Common myeloid progenitor, CD34-positive (primary cell): ENCODE data around the gene SMC5.

Source experiments
- CTCF ChIA-PET: fragments of 350-600 bp; sonication (Branson Sonifier 250); formaldehyde crosslinking; loops from one replicate; lab custom pipeline; 2021; ENCODE audit warnings: antibody characterized with exemption; lab: Charles Lee
- POLR2A ChIA-PET: fragments of 350-600 bp; sonication (Branson Sonifier 250); formaldehyde crosslinking; loops from one replicate; lab custom pipeline; 2021; ENCODE audit warnings: antibody characterized with exemption; lab: Charles Lee
- DNase-seq, 3 donors: peaks; one replicate each; pipeline versions ENCODE4 v3.0.0 to v3.0.0-alpha.2; 2013
- H3K27ac ChIP-seq, 2 experiments: 1 replicate in 1 of 2; 2 replicates in 1 of 2; pipeline ENCODE4 v1.7.0; 2013; ENCODE audit warnings: inconsistent platforms in 2 of 2, low read length in 2 of 2, mild to moderate bottlenecking in 2 of 2, low read depth in 1 of 2, moderate library complexity in 1 of 2; ENCODE audit not compliant: severe bottlenecking in 2 of 2, insufficient read depth in 1 of 2, poor library complexity in 1 of 2
- H3K27me3 ChIP-seq, 5 experiments: replicated peaks in 2 of 5; 1 replicate in 3 of 5; 2 replicates in 2 of 5; pipeline versions ENCODE4 v1.6.1 to v1.7.0; 2013; ENCODE audit warnings: low read length in 4 of 5, mild to moderate bottlenecking in 2 of 5, moderate library complexity in 2 of 5, inconsistent platforms in 1 of 5; ENCODE audit not compliant: insufficient read depth in 5 of 5, control insufficient read depth in 4 of 5
- H3K36me3 ChIP-seq, 4 experiments: 1 replicate in 2 of 4; 2 replicates in 2 of 4; pipeline versions ENCODE4 v1.6.1 to v1.7.0; 2013; ENCODE audit warnings: low read length in 3 of 4, control low read depth in 1 of 4, mild to moderate bottlenecking in 1 of 4; ENCODE audit not compliant: control insufficient read depth in 4 of 4, insufficient read depth in 4 of 4
- H3K4me1 ChIP-seq, 4 experiments: 1 replicate in 3 of 4; 2 replicates in 1 of 4; pipeline versions ENCODE4 v1.6.1 to v1.7.1; 2013; ENCODE audit warnings: low read length in 3 of 4, mild to moderate bottlenecking in 3 of 4, control low read depth in 1 of 4, inconsistent platforms in 1 of 4, moderate library complexity in 1 of 4; ENCODE audit not compliant: control insufficient read depth in 4 of 4, insufficient read depth in 4 of 4; ENCODE audit errors: control extremely low read depth in 1 of 4
- H3K4me3 ChIP-seq, 7 experiments: 1 replicate in 4 of 7; 2 replicates in 3 of 7; pipeline versions ENCODE4 v1.5.1 to v1.7.0; 2013; ENCODE audit warnings: mild to moderate bottlenecking in 7 of 7, low read length in 6 of 7, moderate library complexity in 6 of 7, inconsistent platforms in 2 of 7, low read depth in 2 of 7, control low read depth in 1 of 7; ENCODE audit not compliant: insufficient read depth in 4 of 7, control insufficient read depth in 1 of 7; ENCODE audit errors: extremely low read depth in 1 of 7
- H3K9me3 ChIP-seq, 5 experiments: 1 replicate in 4 of 5; 2 replicates in 1 of 5; pipeline versions ENCODE4 v1.6.1 to v1.7.1; 2013; ENCODE audit warnings: low read length in 4 of 5, mild to moderate bottlenecking in 2 of 5, inconsistent platforms in 1 of 5, low read depth in 1 of 5, moderate library complexity in 1 of 5; ENCODE audit not compliant: control insufficient read depth in 4 of 5, insufficient read depth in 2 of 5; ENCODE audit errors: control extremely low read depth in 1 of 5
- WGBS: methylation state at CpG from one replicate; pipeline ENCODE4 v1.1.5; 2013; ENCODE audit not compliant: insufficient coverage; 5-methylcytosine and 5-hydroxymethylcytosine counted together

Gene SMC5

GRCh38 chr9:70340572-70340971 is 81.8 kb downstream of the SMC5 start:
- CTCF ChIA-PET: interaction anchor here (0.8 to 3.5 kb wide), 13 partner anchors 10 to 273 kb away, joined by 3 to 38 read pairs (median 4); no protein-coding TSS in a partner anchor
- H3K9me3 ChIP-seq: no peaks in the 10 kb centered on the region
- H3K4me3 ChIP-seq: no peak overlapping the region
- peaks cover 0 to 18% (median 7%) of the 10 kb centered on the region in 4 experiments for H3K36me3 ChIP-seq
- no peaks in the 10 kb centered on the region for H3K27me3 ChIP-seq
- peak; percentile 36 to 62 (median 57) for DNase-seq
- POLR2A ChIA-PET: interaction anchor here (1.1 kb wide), 1 partner anchor 74 kb away, joined by 4 read pairs; the partner anchor contains the start of gene KLF9
- H3K4me1 ChIP-seq: no peaks in the 10 kb centered on the region
- no CpG with 5 or more reads among the region's 1 CpG for WGBS
- H3K27ac ChIP-seq: no peak overlapping the region

GRCh38 chr9:70347046-70347445 is 88.3 kb downstream of the SMC5 start:
- H3K9me3 ChIP-seq: no peaks in the 10 kb centered on the region
- CTCF ChIA-PET: interaction anchor here (4.0 kb wide), 1 partner anchor 255 kb away, joined by 16 read pairs; no protein-coding TSS in a partner anchor
- H3K4me1 ChIP-seq: no peaks in the 10 kb centered on the region
- H3K27ac ChIP-seq: no peak overlapping the region
- H3K36me3 ChIP-seq: peaks cover 7 to 50% (median 26%) of the 10 kb centered on the region in 4 experiments
- no peaks in the 10 kb centered on the region for H3K27me3 ChIP-seq
- H3K4me3 ChIP-seq: no peak overlapping the region
- POLR2A ChIA-PET: no interaction called here
- no CpG with 5 or more reads among the region's 2 CpGs for WGBS
- no peak for DNase-seq

- no peak overlapping the region for H3K27ac ChIP-seq
- peaks cover 3 to 43% (median 16%) of the 10 kb centered on the region in 4 experiments for H3K36me3 ChIP-seq
- no peak overlapping the region for H3K4me3 ChIP-seq
- no peaks in the 10 kb centered on the region for H3K27me3 ChIP-seq
- CTCF ChIA-PET: interaction anchor here (0.9 to 1.8 kb wide), 5 partner anchors 41 to 252 kb away, joined by 3 to 9 read pairs (median 3); no protein-coding TSS in a partner anchor
- H3K9me3 ChIP-seq: no peaks in the 10 kb centered on the region
- H3K4me1 ChIP-seq: no peaks in the 10 kb centered on the region
- POLR2A ChIA-PET: interaction anchor here (0.7 kb wide), 1 partner anchor 9 kb away, joined by 4 read pairs; no protein-coding TSS in a partner anchor
- no CpG with 5 or more reads among the region's 1 CpG for WGBS
- peak in 1 of 3 donors; percentile 2 for DNase-seq
Observed at GRCh38 chr9:70352356-70352755, 93.6 kb downstream of the SMC5 start.

DNA sequence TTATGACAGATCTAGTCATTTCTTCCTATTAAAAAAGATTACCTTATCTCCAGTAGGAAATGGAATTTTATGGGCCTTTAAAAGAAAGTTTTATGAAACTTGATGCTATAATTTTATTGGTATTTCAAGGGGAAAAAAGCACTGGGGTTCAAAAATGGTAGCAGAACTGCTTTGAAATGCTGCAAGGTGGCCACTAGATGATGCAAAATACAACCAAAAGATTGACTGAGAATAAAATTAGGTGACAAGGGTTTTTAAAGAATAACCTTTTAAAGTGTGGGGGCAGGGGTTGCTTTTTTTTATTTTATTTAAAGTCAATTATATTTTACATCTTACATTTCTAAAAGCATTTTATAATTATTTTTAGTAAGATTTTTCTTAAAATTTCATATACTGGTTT is 94.0 kb downstream of the SMC5 start:
- H3K27ac ChIP-seq: no peak overlapping the region
- CTCF ChIA-PET: interaction anchor here (1.8 kb wide), 2 partner anchors 132 to 249 kb away, joined by 9 read pairs; no protein-coding TSS in a partner anchor
- no peaks in the 10 kb centered on the region for H3K4me1 ChIP-seq
- no peaks in the 10 kb centered on the region for H3K9me3 ChIP-seq
- peak; percentile 14 to 23 (median 23) for DNase-seq
- POLR2A ChIA-PET: no interaction called here
- H3K36me3 ChIP-seq: peaks cover 3 to 40% (median 15%) of the 10 kb centered on the region in 4 experiments
- H3K4me3 ChIP-seq: no peak overlapping the region
- H3K27me3 ChIP-seq: no peaks in the 10 kb centered on the region

DNA sequence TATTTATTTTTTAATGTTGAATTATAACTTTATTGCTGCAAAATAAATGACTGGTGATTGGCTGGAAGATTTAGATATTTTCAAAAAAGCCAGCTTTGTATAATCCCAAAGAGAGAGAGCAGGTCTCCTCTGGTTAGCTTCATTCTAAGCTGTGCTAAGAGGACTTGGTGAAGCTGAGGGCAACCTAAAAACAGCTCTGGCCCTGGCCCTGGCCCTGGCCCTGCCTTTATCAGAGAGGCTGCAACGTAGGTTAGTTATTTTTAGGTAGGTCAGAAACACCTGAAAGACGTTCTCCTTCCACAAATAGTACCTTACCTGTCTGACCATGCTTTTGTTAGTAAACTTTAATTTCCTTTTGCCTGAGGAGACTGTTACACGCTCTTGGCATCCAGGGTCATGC is 97.0 kb downstream of the SMC5 start:
- Histone ChIP-seq H3K9me3 (no peaks in the 10 kb centered on the region), H3K27ac (no peak overlapping the region), H3K27me3 (no peaks in the 10 kb centered on the region), H3K36me3 (peaks cover 0 to 16% (median 7%) of the 10 kb centered on the region in 4 experiments), H3K4me1 (no peaks in the 10 kb centered on the region), H3K4me3 (no peak overlapping the region)
- WGBS: 100% methylated on average over 2 of the region's 3 CpGs
- no peak for DNase-seq
- ChIA-PET CTCF (interaction anchor here (1.3 to 2.4 kb wide), 2 partner anchors 244 to 247 kb away, joined by 4 to 10 read pairs; no protein-coding TSS in a partner anchor), POLR2A (interaction anchor here (0.5 to 0.6 kb wide), 2 partner anchors 43 to 1551 kb away, joined by 3 to 5 read pairs; no protein-coding TSS in a partner anchor)

DNA sequence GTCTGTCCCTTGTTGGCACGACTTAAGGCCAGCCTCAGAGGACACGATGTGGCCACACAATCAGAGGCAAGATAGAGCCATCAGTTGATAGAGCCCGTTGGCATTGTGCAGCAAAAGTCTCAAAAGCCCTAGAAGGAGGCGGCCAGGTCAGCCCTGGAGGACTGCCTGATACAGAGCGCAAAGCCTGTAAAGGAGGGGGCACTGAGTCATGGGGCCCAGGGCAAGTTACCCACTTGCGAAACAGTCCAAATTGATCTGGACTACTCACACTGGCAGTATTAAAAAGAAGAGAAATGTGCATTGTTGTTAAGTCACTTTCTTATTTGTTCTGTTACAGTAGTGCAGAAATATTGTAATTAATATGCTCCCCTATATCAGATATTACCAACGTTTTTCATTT is 104.2 kb downstream of the SMC5 start:
- ChIA-PET POLR2A (no interaction called here), CTCF (no interaction called here)
- no peaks in the 10 kb centered on the region for H3K9me3 ChIP-seq
- no peaks in the 10 kb centered on the region for H3K36me3 ChIP-seq
- no peak for DNase-seq
- no peaks in the 10 kb centered on the region for H3K4me1 ChIP-seq
- no peak overlapping the region for H3K4me3 ChIP-seq
- H3K27me3 ChIP-seq: no peaks in the 10 kb centered on the region
- no peak overlapping the region for H3K27ac ChIP-seq
- WGBS: 98% methylated on average over 5 of the region's 7 CpGs

- 100% methylated on average over 3 of the region's 7 CpGs for WGBS
- Histone ChIP-seq H3K9me3 (no peaks in the 10 kb centered on the region), H3K4me1 (no peaks in the 10 kb centered on the region), H3K36me3 (no peaks in the 10 kb centered on the region), H3K4me3 (no peak overlapping the region), H3K27ac (no peak overlapping the region), H3K27me3 (no peaks in the 10 kb centered on the region)
- POLR2A ChIA-PET: no interaction called here
- CTCF ChIA-PET: interaction anchor here (0.7 kb wide), 2 partner anchors 49 to 239 kb away, joined by 4 read pairs; no protein-coding TSS in a partner anchor
- DNase-seq: no peak
Observed at GRCh38 chr9:70363760-70364159, 105.0 kb downstream of the SMC5 start.
